ENCODE results near the gene SSUH2. TPM values are rescaled to one million over a fixed set of nuclear protein-coding genes. Genes with fewer than 3 reads are reported as not detected.

Gene SSUH2
- total and polyA plus RNA-seq, 2 of the 4 experiments (the other 2 are of a cell fraction): 0.10 TPM; not detected in 1

- Histone ChIP-seq H3K14ac (replicated peaks; ENCODE audit: low read depth, low read length) (no peak overlapping the region), H4K5ac (ENCODE audit: low read depth, low read length) (no peak overlapping the region), H3K4ac (ENCODE audit: low read depth, low read length) (no peak overlapping the region), H3K18ac (ENCODE audit: low read depth, low read length) (no peak overlapping the region), H3K9ac (ENCODE audit: low read depth, low read length) (no peak overlapping the region), H2AK5ac (ENCODE audit: low read depth, low read length) (no peak overlapping the region), H3K23ac (ENCODE audit: low read depth, low read length) (no peak overlapping the region), H4K91ac (ENCODE audit: insufficient read depth, low read depth, low read length) (no peak overlapping the region), H2BK15ac (ENCODE audit: low read depth, low read length) (no peak overlapping the region), H3K4me3 (ENCODE audit: insufficient read depth, low read depth, low read length) (no peak overlapping the region), H3K79me1 (ENCODE audit: low read depth in 1 of 2, low read length in 2 of 2) (no peaks in the 10 kb centered on the region), H3K27ac (ENCODE audit: insufficient read depth, low read length) (no peak overlapping the region), H3K27me3 (ENCODE audit: control insufficient read depth, insufficient read depth, low read length) (peaks cover 2% of the 10 kb centered on the region; the same call in 1 of the 2 replicates), H2BK120ac (ENCODE audit: low read depth, low read length) (no peak overlapping the region), H2AFZ (replicated peaks; ENCODE audit: low read length, poor library complexity) (no peak overlapping the region), H4K20me1 (ENCODE audit: insufficient read depth, low read length) (no peaks in the 10 kb centered on the region), H4K8ac (ENCODE audit: low read depth in 2 of 2, low read length in 2 of 2) (no peak overlapping the region), H3K56ac (ENCODE audit: extremely low read depth, insufficient read depth, low read length) (no peak overlapping the region), H3K9me3 (ENCODE audit: control insufficient read depth, insufficient read depth, low read length) (no peaks in the 10 kb centered on the region), H3K4me1 (ENCODE audit: control insufficient read depth, insufficient read depth, low read length) (no peaks in the 10 kb centered on the region), H2BK20ac (ENCODE audit: low read depth, low read length) (no peak overlapping the region), H3K9me1 (ENCODE audit: insufficient read depth, low read length) (no peaks in the 10 kb centered on the region), H2BK5ac (ENCODE audit: low read depth, low read length, poor library complexity, severe bottlenecking) (no peak overlapping the region), H3K4me2 (ENCODE audit: low read depth, low read length) (no peak overlapping the region), H3K36me3 (ENCODE audit: control insufficient read depth, insufficient read depth, low read length) (no peaks in the 10 kb centered on the region), H2AK9ac (replicated peaks; ENCODE audit: low read depth, low read length, poor library complexity) (no peak overlapping the region)
- no TSS peak for BruUV-seq (replicated peaks)
- 77% methylated on average over 2 of the region's 3 CpGs; no CpG with 5 or more reads in 1 of the 2 experiments for WGBS, 2 experiments (ENCODE audit: extremely low coverage in 2 of 2, insufficient read length in 1 of 2)
- intact Hi-C loops (cut with micrococcal nuclease) (no loop called here), dilution Hi-C loops (cut with HindIII; ENCODE audit: low sequenced_read_pairs, unreplicated experiment) (no loop called here), in situ Hi-C loops (cut with MboI; ENCODE audit: low sequenced_read_pairs) (no loop called here)
- ChIA-PET CTCF (interaction anchor here (1.2 kb wide), 1 partner anchor 157 kb away, joined by 3 read pairs; no protein-coding TSS in a partner anchor), POLR2A (ENCODE audit: unreplicated experiment) (no interaction called here)
- TF ChIP-seq ELK1 (IDR thresholded peaks at IDR 0.05; ENCODE audit: borderline replicate concordance, low read depth, low read length) (no peak), MAZ (IDR thresholded peaks at IDR 0.05; ENCODE audit: borderline replicate concordance, low read depth, low read length) (no peak), CHD1 (IDR thresholded peaks at IDR 0.05; ENCODE audit: low read depth, low read length) (no peak), CEBPB (IDR thresholded peaks at IDR 0.05; ENCODE audit: low read depth, low read length) (no peak), RCOR1 (IDR thresholded peaks at IDR 0.05; ENCODE audit: insufficient replicate concordance, low read length) (no peak), BHLHE40 (IDR thresholded peaks at IDR 0.05; ENCODE audit: low read depth, low read length) (no peak)
- ATAC-seq (ENCODE audit: low read depth) (no peak), DNase-seq (no peak)
These were observed 45.5 kb downstream of the SSUH2 start for GRCh38 chr3:8599146-8599545.
